Fibroblast of upper back skin (primary cell): ENCODE measurements around the gene PFKFB1.
A peak's percentile ranks its signal among the peaks of the same experiment; 100 is the strongest.

Experiments
- DNase-seq: peaks from one replicate; pipeline ENCODE4 v3.0.0-alpha.2; 2013

PFKFB1 gene

GRCh38 chrX:54920610-54921426 lies 73.2 kb downstream of the PFKFB1 start, which contains the start of gene TRO:
TRO (plus strand) TSS chrX:54920824; CDS start chrX:54922247, 1,423 bp downstream.
- DNase-seq, result peak; percentile 34

GRCh38 chrX:54909941-54910340 lies 84.0 kb downstream of the PFKFB1 start:
- DNase-seq, result no peak

GRCh38 chrX:54894159-54894558 lies 99.8 kb downstream of the PFKFB1 start:
- no peak for DNase-seq

GRCh38 chrX:54891573-54891972 lies 102.4 kb downstream of the PFKFB1 start:
- peak; percentile 36 for DNase-seq

- no peak for DNase-seq
These were observed 108.2 kb downstream of the PFKFB1 start for GRCh38 chrX:54885740-54886139.
